ENCODE measurements around the gene C4orf17.

C4orf17 gene

GRCh38 chr4:99537674-99538073, 26.9 kb downstream of the C4orf17 start:
- no peak for DNase-seq

- no peak for DNase-seq
These were observed 29.6 kb downstream of the C4orf17 start for GRCh38 chr4:99540277-99540939.

GRCh38 chr4:99552872-99553271, 42.1 kb downstream of the C4orf17 start:
- no peak for DNase-seq

- DNase-seq: peak; percentile 90
These were observed 52.7 kb downstream of the C4orf17 start, which contains the start of gene TRMT10A for GRCh38 chr4:99563310-99564186. Gene TRMT10A, minus strand, starts transcription at chr4:99564039. Its CDS starts 4,701 bp downstream, at chr4:99559338.

- no peak for DNase-seq
These were observed 54.1 kb downstream of the C4orf17 start for GRCh38 chr4:99564921-99565320.

GRCh38 chr4:99571883-99572282, 61.1 kb downstream of the C4orf17 start:
- no peak for DNase-seq

GRCh38 chr4:99572527-99573240, 61.9 kb downstream of the C4orf17 start:
- no peak for DNase-seq

- DNase-seq: no peak
These were observed 63.0 kb downstream of the C4orf17 start for GRCh38 chr4:99573735-99574368.

- no peak for DNase-seq
These were observed 63.9 kb downstream of the C4orf17 start, which contains the start of gene MTTP for GRCh38 chr4:99574530-99575324. Gene MTTP, plus strand, starts transcription at chr4:99574824. Its CDS starts 86 bp downstream, at chr4:99574910.

- DNase-seq: no peak
These were observed 67.9 kb downstream of the C4orf17 start for GRCh38 chr4:99578714-99579113.

- DNase-seq: no peak
These were observed 74.7 kb downstream of the C4orf17 start for GRCh38 chr4:99585516-99585915.

- DNase-seq: peak; percentile 53
These were observed 75.5 kb downstream of the C4orf17 start for GRCh38 chr4:99586322-99586721.

- DNase-seq: no peak
These were observed 76.0 kb downstream of the C4orf17 start for GRCh38 chr4:99586797-99587196.

GRCh38 chr4:99587309-99587708, 76.5 kb downstream of the C4orf17 start:
- DNase-seq: no peak

- no peak for DNase-seq
These were observed 77.0 kb downstream of the C4orf17 start for GRCh38 chr4:99587803-99588202.

- DNase-seq: no peak
These were observed 80.9 kb downstream of the C4orf17 start for GRCh38 chr4:99591757-99592156.

All from NCI-H146 (cell line).